Upper lobe of left lung (tissue), 6 donors: ENCODE results near the gene GPD2. TPM values are rescaled to one million over a fixed set of nuclear protein-coding genes. Genes with fewer than 3 reads are reported as not detected.
"Not testable (repeated sequence)": the region's sequence is repeated elsewhere in the genome, so short reads cannot be mapped to it uniquely, and the experiment has no call there.

Experiments
- ATAC-seq, 2 donors: fragments of 200-7000 bp; cut with Tn5 transposase; one replicate each; pipeline ENCODE4 v1.9.1; 2022; ENCODE audit warnings: mild to moderate bottlenecking in 2 of 2, moderate library complexity in 2 of 2; ENCODE audit not compliant: low FRiP score in 2 of 2
- DNase-seq, 2 donors: peaks; one replicate each; pipeline ENCODE4 v3.0.0-alpha.2; 2019 to 2020
- H3K27ac ChIP-seq, 4 donors: fragments of 200-600 bp; sonication (generic); one replicate each; pipeline ENCODE4 v1.5.1; 2016 to 2019
- H3K27me3 ChIP-seq, 4 donors: fragments of 200-600 bp; sonication (generic); one replicate each; pipeline ENCODE4 v1.5.1; 2017 to 2019
- H3K36me3 ChIP-seq, 4 donors: fragments of 200-600 bp; sonication (generic); one replicate each; pipeline ENCODE4 v1.5.1; 2016 to 2019
- H3K4me1 ChIP-seq, 4 donors: fragments of 200-600 bp; sonication (generic); one replicate each; pipeline ENCODE4 v1.5.1; 2018 to 2019
- H3K4me3 ChIP-seq, 4 donors: fragments of 200-600 bp; sonication (generic); one replicate each; pipeline ENCODE4 v1.5.1; 2017 to 2019; ENCODE audit warnings: mild to moderate bottlenecking in 2 of 4, moderate library complexity in 1 of 4
- H3K9me3 ChIP-seq, 4 donors: fragments of 200-600 bp; sonication (generic); one replicate each; pipeline ENCODE4 v1.5.1; 2018 to 2019
- CTCF ChIP-seq, 6 experiments: fragments of 450-650 bp in 4 of 6; fragments of 200-600 bp in 2 of 6; sonication (generic) in 2 of 6; IDR thresholded peaks; one replicate each; pipeline ENCODE4 v1.5.1; 2016 to 2019; ENCODE audit warnings: antibody characterized with exemption in 6 of 6
- EP300 ChIP-seq, 4 donors: sonication (generic); formaldehyde crosslinking; IDR thresholded peaks; one replicate each; pipeline ENCODE4 v1.5.1; 2017; ENCODE audit warnings: antibody characterized with exemption in 4 of 4, control low read depth in 2 of 4
- POLR2A ChIP-seq, 4 donors: fragments of 450-650 bp; IDR thresholded peaks; one replicate each; pipeline ENCODE4 v1.5.1; 2016 to 2017; ENCODE audit warnings: antibody characterized with exemption in 4 of 4, mild to moderate bottlenecking in 2 of 4
- POLR2AphosphoS5 ChIP-seq, 2 donors: sonication (generic); formaldehyde crosslinking; IDR thresholded peaks; one replicate each; pipeline ENCODE4 v1.5.1; 2017; ENCODE audit warnings: antibody characterized with exemption in 2 of 2
- WGBS, 2 donors: methylation state at CpG; one replicate each; pipeline ENCODE4 v1.1.5; 2017 to 2018; 5-methylcytosine and 5-hydroxymethylcytosine counted together
- total RNA-seq, 6 donors: library from RNA; depleted of rRNA in 4 of 6; stranded (reverse); fragments of >200 nt in 4 of 6; gene quantifications; one replicate each; pipeline versions ENCODE4 v1.1.0 to v1.2.1, GENCODE V29; 2016 to 2021
- donor health status: DM: no; HTN: no; CAD: no; lungs with moderate emphysema.
- donor health status: DM: no; HTN: yes; CAD: no; lungs with severe emphysema.

The GPD2 gene
- total RNA-seq, 6 donors from 2014 or later, result 37.6 to 142 (median 44.2) TPM

- H3K36me3 ChIP-seq, result peaks cover 0 to 6% (median 1%) of the 10 kb centered on the region in 4 donors
- no peak for ATAC-seq
Measured at GRCh38 chr2:156492979-156493378, 56.8 kb downstream of the GPD2 start.

DNA sequence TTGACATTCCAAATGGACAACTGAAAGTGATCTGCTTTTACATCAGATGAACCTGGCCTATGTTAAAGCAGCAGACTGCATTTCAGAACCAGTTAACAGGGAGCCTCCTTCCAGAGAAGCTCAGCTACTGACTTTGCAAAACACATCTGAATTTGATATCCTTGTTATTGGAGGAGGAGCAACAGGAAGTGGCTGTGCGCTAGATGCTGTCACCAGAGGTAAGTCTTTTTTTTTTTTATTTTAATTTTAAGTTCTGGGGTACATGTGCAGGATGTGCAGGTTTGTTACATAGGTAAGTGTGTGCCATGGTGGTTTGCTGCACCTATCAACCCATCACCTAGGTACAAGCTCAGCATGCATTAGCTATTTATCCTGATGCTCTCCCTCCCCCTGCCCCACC is 59.8 kb downstream of the GPD2 start:
- not testable (repeated sequence) for H3K27ac ChIP-seq, H3K4me1 ChIP-seq, H3K27me3 ChIP-seq, ATAC-seq, H3K36me3 ChIP-seq, DNase-seq, H3K9me3 ChIP-seq, H3K4me3 ChIP-seq
- whole genome bisulfite sequencing, 2 donors, result 95 to 96% methylated on average over 1 of the region's 1 CpG

More at GRCh38 chr2:156492979-156493378, 56.8 kb downstream of the GPD2 start:
- DNase-seq, result no peak
- H3K9me3 ChIP-seq, result no peaks in the 10 kb centered on the region
- H3K4me3 ChIP-seq, result no peak overlapping the region
- H3K4me1 ChIP-seq, result peaks cover 0 to 9% (median 4%) of the 10 kb centered on the region in 4 donors
- TF ChIP-seq CTCF (IDR thresholded peaks at IDR 0.05) (no peak), POLR2AphosphoS5 (IDR thresholded peaks at IDR 0.05) (no peak), EP300 (IDR thresholded peaks at IDR 0.05) (no peak), POLR2A (IDR thresholded peaks at IDR 0.05) (no peak)
- no peak overlapping the region for H3K27ac ChIP-seq
- H3K27me3 ChIP-seq, result no peaks in the 10 kb centered on the region

- Histone ChIP-seq H3K9me3 (no peaks in the 10 kb centered on the region), H3K27ac (no peak overlapping the region), H3K4me3 (no peak overlapping the region), H3K36me3 (no peaks in the 10 kb centered on the region), H3K4me1 (no peaks in the 10 kb centered on the region), H3K27me3 (no peaks in the 10 kb centered on the region)
- TF ChIP-seq POLR2AphosphoS5 (IDR thresholded peaks at IDR 0.05) (no peak), POLR2A (IDR thresholded peaks at IDR 0.05) (no peak), CTCF (IDR thresholded peaks at IDR 0.05) (no peak), EP300 (IDR thresholded peaks at IDR 0.05) (no peak)
- DNase-seq (no peak), ATAC-seq (no peak)
Measured at GRCh38 chr2:156505696-156506095, 69.5 kb downstream of the GPD2 start.

- 74 to 86% methylated on average over 1 of the region's 1 CpG for WGBS, 2 donors
- no peaks in the 10 kb centered on the region for H3K4me1 ChIP-seq
- H3K36me3 ChIP-seq, result peaks cover 0 to 16% (median 0%) of the 10 kb centered on the region in 4 donors
- ATAC-seq (no peak), DNase-seq (no peak)
- no peaks in the 10 kb centered on the region for H3K9me3 ChIP-seq
- H3K27me3 ChIP-seq, result no peaks in the 10 kb centered on the region
- H3K4me3 ChIP-seq, result no peak overlapping the region
- H3K27ac ChIP-seq, result no peak overlapping the region
- TF ChIP-seq POLR2AphosphoS5 (IDR thresholded peaks at IDR 0.05) (no peak), EP300 (IDR thresholded peaks at IDR 0.05) (no peak), CTCF (IDR thresholded peaks at IDR 0.05) (no peak), POLR2A (IDR thresholded peaks at IDR 0.05) (no peak)
Measured at GRCh38 chr2:156511122-156511521, 74.9 kb downstream of the GPD2 start.

DNA sequence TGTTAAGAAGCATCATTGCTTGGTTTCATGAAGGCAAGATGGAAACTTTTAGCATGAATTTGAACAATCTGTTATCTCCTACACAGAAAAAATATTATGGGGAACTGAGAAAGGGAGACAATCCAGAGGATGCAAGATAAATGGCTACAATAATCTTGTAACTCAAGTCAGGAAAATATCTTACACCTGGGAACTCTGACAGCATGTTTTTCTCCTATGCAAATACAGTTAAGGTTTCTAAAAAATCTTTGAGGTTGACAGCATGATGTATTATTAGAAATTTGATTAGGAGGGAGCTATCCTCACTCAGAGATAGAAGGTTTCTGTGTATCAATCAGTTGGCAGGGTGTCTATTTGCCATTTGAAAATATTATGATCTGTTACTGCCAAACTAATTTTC is 75.6 kb downstream of the GPD2 start:
- Histone ChIP-seq H3K4me3 (no peak overlapping the region), H3K36me3 (peaks cover 0 to 16% (median 0%) of the 10 kb centered on the region in 4 donors), H3K27ac (no peak overlapping the region), H3K4me1 (no peaks in the 10 kb centered on the region), H3K27me3 (no peaks in the 10 kb centered on the region), H3K9me3 (no peaks in the 10 kb centered on the region)
- ATAC-seq (no peak), DNase-seq (no peak)
- no peak for TF ChIP-seq EP300 (IDR thresholded peaks at IDR 0.05)
- no peak for TF ChIP-seq CTCF (IDR thresholded peaks at IDR 0.05)
- TF ChIP-seq POLR2AphosphoS5 (IDR thresholded peaks at IDR 0.05), result no peak
- no peak for TF ChIP-seq POLR2A (IDR thresholded peaks at IDR 0.05)
